Dermis blood vessel endothelial cell (primary cell): Measurements from ENCODE around the gene POMT1. TPM values are rescaled to one million over a fixed set of nuclear protein-coding genes. Genes with fewer than 3 reads are reported as not detected.
"Not testable (repeated sequence)": the region's sequence is repeated elsewhere in the genome, so short reads cannot be mapped to it uniquely, and the experiment has no call there.

Experiments used
- DNase-seq: peaks from one replicate; pipeline ENCODE4 v3.0.0; 2010
- total RNA-seq: library from RNA; depleted of rRNA; stranded (reverse); fragments of >200 nt; gene quantifications from 2 replicates; pipeline ENCODE4 v1.2.3, GENCODE V29; 2014

Gene POMT1, protein sequence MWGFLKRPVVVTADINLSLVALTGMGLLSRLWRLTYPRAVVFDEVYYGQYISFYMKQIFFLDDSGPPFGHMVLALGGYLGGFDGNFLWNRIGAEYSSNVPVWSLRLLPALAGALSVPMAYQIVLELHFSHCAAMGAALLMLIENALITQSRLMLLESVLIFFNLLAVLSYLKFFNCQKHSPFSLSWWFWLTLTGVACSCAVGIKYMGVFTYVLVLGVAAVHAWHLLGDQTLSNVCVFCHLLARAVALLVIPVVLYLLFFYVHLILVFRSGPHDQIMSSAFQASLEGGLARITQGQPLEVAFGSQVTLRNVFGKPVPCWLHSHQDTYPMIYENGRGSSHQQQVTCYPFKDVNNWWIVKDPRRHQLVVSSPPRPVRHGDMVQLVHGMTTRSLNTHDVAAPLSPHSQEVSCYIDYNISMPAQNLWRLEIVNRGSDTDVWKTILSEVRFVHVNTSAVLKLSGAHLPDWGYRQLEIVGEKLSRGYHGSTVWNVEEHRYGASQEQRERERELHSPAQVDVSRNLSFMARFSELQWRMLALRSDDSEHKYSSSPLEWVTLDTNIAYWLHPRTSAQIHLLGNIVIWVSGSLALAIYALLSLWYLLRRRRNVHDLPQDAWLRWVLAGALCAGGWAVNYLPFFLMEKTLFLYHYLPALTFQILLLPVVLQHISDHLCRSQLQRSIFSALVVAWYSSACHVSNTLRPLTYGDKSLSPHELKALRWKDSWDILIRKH
- 26.2 and 34.8 TPM in 2 replicates for total RNA-seq

DNA sequence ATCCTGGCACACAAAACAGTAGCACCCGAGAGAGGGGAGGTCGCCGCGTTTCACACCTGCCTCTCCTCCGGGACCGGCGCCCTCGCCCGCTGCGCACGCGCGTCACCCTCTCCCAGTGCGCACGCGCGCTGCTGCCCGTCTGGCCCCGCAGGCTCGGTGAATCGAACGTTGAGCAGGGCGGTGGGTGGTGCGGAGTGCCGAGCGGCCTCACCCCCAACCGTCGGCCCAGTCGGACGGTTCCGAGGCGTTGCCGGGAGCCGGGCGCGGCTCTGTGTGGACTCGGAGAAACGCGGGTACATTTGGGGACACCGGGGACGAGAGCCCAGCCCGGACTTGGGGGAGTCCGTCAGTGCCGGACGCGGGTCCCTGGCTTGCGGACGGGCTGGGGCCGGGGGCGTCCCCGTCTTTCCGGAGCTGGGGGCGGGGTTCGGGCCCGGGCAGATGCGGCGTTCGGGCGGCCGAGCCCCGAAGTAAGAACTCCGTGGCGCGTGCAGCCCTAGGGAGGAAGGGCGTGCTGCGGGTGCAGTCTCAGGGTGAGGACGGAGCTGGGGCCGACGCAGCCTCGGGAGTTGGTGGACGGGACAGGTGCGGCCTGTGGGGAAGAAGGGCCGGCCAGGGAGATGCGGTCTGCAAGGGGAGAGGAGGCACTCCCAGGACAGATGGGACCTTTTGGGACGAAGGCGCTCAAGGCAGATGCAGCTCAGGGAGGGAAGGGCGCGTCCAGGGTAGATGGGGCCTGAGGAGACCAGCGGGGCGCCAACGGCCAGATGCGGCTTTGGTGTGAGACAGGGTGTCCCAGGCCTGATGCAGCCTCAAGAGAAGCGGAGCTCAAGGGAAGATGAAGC, at the start of gene POMT1:
Gene POMT1, plus strand, starts transcription at position 138 of the 845 bp plus-strand sequence. CDS start 1,301 bp downstream, outside the sequence.
- DNase-seq = peak; percentile 89

DNA sequence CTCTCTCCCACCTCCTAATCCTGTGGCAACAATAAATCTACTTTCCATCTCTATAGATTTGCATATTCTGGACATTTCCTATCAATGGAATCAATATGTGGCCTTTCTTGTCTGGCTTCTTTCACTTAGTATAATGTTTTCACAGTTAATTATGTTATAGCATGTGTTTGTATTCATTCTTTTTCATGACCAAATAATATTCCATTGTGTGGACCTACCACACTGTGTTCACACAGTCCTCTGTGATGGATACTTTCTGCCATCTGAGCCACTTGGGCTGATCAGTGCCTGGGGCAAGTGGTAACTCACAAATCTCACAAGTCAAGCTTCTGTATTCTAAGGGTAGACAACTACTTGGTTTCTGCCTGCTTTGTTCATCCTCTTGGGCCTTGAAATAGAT, 48.7 kb upstream of the POMT1 start:
- DNase-seq = no peak

DNA sequence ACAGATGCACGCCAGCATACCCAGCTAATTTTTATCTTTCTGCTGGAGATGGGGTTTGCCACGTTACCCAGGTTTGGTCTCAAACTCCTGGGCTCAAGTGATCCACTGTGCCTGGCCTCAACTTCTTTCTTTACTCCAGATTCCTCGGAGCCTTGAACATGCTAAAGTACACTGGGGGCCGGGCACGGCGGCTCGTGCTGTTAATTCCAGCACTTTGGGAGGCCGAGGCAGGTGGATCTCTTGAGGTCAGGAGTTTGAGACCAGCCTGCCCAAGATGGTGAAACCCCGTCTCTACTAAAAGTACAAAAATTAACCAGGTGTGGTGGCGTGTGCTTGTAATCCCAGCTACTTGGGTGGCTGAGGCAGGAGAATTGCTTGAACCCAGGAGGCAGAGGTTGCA, 47.1 kb upstream of the POMT1 start:
- not testable (repeated sequence) for DNase-seq

DNA sequence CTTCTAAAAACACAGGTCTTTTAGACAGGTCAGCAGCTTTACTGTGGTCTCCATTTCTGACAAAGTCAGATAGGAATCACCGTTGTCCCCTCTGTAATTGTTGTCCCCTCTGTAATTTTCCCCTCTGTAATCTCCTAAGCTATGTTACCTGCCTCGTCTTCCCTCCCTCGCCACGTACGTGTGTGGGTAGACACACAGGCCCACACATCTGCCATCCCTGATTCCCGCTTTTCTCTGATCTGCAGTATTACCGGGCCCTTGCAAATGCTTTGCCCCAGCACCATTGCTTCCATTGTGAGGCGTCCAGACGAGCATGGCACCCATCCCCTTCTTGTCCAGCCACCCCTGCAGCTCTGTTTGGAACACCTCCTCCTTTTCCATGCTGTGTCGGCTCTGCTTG, 45.0 kb upstream of the POMT1 start:
- no peak for DNase-seq

DNA sequence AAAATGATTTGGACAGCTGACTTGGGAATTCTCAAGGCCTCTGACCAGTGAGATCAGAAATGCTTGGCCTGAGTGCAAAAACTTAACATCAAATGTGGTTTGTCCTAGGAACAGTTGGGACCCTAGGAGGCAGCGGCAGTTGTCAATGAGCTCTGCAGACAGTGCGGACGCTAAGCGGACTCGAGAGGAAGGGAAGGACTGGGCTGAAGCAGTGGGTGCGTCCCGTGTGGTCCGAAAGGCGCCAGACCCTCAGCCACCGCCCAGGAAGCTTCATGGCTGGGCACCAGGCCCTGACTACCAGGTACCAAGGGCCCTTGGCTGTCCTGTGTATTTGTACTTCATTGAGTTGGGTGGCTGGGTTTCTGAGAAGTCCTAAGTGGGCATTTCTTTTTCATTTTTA, 43.7 kb upstream of the POMT1 start:
- no peak for DNase-seq

DNA sequence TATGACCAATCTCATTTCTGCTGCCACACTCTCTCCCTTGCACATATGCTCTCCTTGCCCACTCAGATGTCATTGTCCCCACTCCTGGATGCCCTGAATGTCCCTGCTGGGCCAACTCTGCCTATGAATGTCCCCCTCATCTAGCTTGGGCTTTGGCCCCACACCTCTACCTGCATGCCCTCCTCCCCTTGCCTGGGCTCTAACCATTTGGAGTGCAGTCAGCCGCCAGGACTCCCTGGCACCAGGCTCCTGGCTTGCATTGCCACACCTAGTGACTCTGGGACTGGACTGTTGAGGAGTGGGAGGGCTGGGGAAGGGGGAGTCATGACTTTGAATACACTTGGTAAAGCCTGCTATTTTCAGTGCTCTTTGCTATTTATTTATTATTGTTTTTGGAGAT, 41.6 kb upstream of the POMT1 start:
- DNase-seq = no peak

DNA sequence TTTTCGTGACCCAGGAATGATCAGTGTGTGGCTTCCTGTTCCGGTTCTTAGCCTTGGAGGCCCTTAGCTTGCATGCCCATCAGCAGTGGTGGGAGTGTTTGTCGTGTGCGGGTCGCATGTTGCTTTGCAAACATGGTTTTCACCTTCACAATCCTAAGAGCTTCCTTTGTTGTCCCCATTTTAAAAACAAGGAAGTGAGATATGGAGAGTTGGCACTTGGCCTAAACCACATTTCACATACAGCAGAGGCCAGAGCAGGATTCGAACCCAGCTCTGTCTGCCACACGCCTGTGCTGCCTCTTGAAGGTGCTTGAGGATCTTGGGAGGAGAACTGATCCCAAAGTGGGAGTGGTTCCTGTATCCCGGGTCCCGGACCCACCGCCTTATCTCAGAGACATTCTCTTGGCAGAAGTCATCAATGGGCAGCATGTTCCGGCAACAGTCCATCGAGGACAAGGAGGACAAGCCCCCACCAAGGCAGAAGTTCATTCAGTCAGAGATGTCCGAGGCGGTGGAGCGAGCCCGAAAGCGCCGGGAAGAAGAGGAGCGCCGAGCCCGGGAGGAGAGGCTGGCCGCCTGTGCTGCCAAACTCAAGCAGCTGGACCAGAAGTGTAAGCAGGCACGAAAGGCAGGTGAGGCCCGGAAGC, 38.2 kb upstream of the POMT1 start:
- DNase-seq = peak; percentile 37

DNA sequence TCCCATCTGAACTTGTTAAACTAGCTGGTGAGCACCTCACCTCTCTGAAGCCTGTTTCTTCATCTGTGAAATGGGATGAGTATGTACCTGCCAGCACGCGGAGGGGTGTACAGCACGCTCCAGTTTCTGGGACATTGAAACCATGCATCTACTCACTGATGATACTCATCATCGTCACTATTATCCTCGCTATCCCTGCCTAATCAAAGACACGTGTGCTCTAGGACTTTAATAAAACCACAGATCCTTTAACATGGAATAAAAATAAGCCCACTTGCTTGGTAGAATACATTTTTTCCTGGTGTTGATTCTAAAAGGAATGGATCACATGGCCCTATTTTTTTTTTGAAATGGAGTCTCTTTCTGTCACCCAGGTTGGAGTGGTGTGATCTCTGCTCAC, 37.3 kb upstream of the POMT1 start:
- DNase-seq = no peak

DNA sequence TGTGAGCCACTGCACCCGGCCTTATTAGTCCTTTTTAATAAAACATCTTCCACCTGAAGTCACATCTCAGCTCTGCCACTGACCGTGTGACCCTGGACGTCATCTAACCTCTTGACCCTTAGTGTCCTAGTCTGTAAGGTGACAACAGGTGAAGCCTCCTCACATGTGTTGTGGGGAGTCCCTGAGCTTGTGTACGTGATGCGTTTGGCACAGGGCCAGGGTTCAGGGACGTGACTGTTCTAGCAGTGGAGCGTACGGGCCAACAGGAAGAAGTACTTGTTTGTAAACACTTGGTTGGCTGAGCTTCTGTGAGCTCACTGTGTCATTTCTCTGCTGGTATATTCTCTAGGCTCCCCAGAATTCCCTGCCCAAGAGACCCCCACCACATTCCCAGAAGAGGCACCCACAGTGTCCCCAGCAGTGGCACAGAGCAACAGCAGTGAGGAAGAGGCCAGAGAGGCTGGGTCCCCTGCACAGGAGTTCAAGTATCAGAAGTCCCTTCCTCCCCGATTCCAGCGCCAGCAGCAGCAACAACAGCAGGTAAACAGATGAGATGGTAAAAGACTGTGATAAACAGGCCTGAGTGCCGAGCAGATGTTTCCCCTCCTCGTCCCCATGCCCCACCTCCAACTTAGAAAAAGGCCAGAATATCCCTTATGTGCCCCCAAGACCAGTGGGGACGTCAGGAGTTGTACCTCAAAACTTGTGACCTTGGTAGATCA, 35.3 kb upstream of the POMT1 start:
- DNase-seq = peak; percentile 31

DNA sequence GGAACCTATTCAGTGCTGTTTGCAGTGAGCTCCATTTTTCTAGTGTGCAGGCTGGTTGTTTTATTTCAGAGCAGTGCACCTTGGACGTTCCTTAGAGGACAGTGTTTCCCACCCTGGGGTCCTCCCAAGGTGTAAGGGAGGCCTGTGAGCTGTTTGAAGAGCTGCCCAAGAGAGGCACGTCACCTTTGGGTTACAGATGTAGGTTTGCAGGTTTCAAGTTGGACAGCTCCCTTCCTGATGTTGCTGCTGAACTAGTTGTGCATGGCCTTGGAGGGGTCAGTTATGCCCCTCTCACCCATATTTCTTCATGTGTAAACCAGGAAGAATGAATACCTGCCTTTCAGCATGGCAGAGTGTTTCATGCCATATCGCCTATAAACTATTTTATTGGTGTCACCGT, 34.7 kb upstream of the POMT1 start:
- no peak for DNase-seq

DNA sequence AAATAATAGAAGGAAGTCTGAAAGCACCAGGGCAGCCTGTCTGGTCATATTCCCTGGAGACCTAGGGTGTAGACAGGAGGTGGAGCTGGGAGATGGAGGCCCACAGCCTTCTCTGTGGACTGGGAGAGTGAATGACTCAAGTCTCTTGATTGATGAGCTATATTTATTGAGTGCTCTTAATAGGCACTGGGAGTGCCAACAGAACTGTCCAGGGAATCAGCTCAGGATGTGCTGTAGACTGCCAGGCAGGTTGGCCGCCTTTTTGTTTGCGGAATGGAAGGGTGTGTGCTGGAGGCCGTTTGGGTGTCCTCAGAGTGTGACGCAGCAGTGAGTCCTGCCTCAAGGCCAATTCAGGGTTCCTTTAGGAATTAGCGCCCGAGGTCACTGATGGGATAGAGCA, 33.4 kb upstream of the POMT1 start:
- no peak for DNase-seq

DNA sequence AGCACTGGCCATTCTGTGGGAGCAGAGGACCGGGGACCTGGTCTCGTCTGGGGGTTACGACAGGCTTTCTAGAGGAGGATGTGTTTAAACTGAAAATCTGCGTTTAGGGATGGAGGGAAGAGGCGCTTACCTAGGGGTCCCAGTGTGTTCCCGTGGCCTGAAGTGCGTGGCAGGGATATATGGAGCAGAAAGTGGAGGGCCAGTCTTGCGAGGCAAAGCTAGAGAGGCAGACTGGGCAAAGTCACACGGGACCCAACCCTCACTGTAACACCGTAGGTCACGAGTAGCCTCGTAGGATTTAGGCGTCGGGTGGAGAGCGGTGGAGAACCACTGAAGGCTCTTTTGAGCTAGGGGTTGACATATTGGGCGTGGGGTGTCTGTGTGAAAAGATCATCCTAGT, 32.8 kb upstream of the POMT1 start:
- no peak for DNase-seq

DNA sequence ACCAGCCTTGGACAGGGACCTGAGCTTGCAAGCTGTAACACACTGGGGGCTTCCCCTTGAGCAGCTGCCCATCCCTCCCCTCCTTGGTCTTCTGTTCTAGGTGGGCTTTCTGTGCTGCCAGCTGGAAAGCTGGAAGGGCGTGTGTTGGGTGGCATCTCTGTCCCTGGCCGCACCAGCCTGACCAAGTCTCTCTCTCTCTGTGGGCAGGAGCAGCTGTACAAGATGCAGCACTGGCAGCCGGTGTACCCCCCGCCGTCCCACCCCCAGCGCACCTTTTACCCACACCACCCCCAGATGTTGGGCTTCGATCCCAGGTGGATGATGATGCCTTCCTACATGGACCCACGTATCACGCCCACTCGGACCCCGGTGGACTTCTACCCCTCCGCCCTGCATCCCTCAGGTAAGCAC, 32.1 kb upstream of the POMT1 start:
- no peak for DNase-seq

DNA sequence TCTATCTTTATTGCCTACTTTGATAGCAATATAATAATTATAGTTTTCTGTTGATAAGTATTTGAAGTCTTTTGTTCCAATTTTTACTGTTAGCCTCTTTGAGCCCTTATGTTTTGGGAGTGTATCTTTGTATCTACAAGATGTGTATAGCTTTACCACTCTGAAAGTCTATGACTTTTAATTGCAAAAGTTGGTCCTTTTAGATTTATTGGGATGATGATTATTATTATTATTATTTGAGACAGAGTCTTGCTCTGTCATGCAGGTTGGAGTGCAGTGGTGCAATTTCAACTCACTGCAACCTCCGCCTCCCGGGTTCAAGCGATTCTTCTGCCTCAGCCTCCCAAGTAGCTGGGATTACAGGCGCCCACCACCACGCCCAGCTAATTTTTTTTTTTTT, 30.6 kb upstream of the POMT1 start:
- not testable (repeated sequence) for DNase-seq

DNA sequence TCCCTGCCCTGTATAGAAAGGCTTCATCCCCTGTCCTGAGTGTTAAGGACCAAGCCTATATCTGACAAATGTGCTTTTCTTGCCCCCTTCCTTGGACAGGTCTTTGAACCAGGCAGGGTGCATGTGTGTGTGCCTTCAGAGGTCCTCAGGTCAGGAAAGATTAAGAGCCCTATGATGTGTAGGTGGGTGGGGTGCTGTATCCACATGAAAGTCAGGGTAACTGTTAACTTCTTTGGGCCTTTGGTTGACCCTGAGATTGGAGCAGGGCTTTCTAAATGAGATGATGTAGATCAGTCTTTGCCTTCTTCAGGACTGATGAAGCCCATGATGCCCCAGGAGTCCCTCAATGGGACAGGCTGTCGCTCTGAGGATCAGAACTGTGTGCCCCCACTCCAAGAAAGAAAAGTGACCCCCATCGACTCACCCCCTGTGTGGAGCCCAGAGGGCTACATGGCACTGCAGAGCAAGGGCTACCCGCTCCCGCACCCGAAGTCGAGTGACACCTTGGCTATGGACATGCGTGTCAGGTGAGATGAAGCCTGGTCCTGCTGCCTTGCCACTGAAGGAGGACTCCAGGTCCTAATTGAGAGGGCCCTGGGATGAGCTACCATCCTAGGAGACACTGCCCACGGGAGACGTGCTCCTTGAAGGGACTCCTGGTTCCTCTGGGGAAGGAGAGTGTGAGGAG, 29.4 kb upstream of the POMT1 start:
- no peak for DNase-seq

DNA sequence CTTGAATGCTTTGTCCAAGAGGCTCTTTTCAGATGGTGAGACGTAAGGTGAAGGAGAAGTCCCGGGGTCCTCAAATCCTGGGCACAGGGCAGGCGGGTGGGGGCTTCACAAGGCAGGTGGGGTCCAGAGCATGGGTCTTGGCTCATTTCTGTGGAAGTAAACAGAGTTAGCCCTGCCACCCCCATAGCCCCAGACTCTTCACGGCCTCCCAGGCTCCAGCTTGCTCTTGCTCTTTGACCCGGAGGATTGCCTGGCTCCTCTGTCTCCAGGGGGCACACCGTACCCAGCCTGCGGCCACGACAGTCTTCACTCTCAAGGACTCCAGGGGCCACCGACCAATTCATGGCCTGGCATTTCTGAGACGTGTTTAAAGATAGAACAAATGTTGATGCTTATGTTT, 28.8 kb upstream of the POMT1 start:
- DNase-seq = no peak

DNA sequence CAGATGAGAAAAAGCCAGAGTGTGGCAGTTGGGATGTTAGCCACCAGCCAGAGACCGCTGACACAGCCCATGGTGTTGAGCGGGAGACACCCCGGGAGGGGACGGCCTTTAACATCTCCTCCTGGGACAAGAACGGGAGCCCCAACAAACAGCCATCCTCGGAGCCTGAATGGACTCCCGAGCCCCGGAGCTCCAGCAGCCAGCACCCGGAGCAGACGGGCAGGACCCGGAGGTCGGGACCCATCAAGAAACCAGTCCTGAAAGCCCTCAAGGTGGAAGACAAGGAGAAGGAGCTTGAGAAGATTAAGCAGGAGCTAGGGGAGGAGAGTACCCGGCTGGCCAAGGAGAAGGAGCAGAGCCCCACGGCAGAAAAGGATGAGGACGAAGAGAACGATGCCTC, 28.0 kb upstream of the POMT1 start:
- no peak for DNase-seq

DNA sequence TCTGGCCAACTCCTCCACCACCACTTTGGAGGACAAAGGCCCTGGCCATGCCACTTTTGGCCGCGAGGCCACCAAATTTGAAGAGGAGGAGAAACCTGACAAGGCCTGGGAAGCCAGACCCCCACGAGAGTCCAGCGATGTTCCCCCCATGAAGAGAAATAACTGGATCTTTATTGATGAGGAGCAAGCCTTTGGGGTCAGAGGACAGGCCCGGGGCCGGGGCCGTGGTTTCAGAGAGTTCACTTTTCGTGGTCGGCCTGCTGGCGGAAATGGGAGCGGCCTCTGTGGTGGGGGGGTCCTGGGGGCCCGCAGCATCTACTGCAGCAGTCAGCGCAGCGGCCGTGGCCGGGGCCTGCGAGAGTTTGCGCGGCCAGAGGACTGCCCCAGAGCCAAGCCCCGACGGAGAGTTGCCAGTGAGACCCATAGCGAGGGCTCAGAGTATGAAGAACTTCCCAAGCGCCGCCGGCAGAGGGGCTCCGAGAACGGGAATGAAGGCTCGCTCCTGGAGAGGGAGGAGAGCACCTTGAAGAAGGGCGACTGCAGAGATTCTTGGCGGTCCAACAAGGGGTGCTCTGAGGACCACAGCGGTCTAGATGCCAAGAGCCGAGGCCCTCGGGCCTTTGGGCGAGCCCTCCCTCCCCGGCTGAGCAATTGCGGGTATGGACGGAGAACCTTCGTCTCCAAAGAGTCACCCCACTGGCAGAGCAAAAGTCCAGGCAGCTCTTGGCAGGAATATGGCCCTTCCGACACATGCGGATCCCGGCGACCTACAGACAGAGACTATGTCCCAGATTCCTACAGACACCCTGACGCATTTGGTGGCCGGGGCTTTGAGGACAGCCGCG, 27.4 kb upstream of the POMT1 start:
- DNase-seq = no peak

DNA sequence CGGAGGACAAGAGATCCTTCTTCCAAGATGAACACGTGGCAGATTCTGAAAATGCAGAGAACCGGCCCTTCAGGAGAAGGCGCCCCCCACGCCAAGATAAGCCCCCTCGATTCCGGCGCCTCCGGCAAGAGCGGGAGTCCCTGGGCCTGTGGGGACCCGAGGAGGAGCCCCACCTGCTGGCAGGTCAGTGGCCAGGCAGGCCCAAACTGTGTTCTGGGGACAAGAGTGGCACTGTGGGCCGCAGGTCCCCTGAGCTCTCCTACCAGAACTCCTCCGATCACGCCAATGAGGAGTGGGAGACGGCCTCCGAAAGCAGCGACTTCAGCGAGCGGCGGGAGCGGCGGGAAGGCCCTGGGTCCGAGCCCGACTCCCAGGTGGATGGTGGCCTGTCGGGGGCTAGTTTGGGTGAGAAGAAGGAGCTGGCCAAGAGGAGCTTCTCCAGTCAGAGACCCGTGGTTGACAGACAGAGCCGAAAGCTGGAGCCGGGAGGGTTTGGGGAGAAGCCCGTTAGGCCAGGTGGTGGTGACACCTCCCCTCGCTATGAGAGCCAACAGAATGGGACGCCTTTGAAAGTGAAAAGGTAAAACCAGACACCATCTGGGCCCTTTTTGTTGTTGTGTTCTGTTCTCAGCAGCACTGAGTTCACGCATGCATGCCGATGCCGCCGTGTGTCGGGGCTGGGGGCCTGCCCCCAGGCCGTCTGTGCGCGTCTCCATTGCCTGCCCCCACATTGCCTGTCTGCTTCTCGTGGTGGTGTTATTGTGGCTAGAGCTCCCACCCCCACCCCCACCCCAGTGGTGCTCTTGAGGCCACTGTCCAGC, 26.6 kb upstream of the POMT1 start:
- DNase-seq = peak; percentile 22
